ENCODE measurements around the gene ARHGAP42. TPM values are rescaled to one million over a fixed set of nuclear protein-coding genes. Genes with fewer than 3 reads are reported as not detected.

Gene ARHGAP42
- total and polyA plus RNA-seq, 10 of the 15 experiments (the other 5 are each of a cell fraction or from before 2014, with no cell fraction given): 1.8 to 6.3 (median 3.2) TPM

DNA sequence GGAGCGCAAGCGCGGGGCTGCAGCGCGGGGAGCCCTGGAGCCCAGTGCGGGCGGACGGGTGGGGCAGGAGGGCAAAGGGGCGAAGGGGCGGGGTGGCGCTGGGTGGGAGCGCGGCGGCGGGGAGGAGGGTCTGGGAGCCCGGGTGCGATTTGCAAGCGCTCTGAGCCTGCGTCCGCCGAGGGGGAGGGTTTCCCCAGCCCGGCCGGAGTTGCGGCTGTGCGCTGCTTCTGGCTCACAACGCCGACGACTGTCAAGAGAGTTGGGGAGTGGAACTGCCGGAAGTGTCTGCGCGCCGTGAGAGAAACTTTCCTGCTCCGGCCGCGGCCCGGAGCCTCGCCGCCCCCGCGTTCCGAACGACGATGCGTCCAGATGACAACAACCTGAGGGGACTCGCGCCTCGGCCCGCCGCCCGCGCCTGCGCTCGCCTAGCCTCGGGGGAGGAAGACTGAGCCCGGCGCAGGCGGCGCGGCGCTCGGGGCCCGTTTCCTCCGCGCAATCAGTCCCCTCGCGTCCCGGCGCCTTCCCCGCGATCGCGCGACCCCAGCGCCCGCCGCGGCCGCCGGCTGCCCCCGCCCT is at the start of gene ARHGAP42 (continued):
- TF ChIP-seq, protein P1, sequence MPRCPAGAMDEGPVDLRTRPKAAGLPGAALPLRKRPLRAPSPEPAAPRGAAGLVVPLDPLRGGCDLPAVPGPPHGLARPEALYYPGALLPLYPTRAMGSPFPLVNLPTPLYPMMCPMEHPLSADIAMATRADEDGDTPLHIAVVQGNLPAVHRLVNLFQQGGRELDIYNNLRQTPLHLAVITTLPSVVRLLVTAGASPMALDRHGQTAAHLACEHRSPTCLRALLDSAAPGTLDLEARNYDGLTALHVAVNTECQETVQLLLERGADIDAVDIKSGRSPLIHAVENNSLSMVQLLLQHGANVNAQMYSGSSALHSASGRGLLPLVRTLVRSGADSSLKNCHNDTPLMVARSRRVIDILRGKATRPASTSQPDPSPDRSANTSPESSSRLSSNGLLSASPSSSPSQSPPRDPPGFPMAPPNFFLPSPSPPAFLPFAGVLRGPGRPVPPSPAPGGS (IDR thresholded peaks at IDR 0.05; ENCODE audit: borderline replicate concordance, insufficient read depth, low read depth, low read length, poor library complexity, severe bottlenecking): no peak
- TF ChIP-seq ZSCAN29 (IDR thresholded peaks at IDR 0.05): no peak
- TF ChIP-seq SMC3 (IDR thresholded peaks at IDR 0.05; ENCODE audit: borderline replicate concordance, low read length): no peak
- TF ChIP-seq, protein P2, sequence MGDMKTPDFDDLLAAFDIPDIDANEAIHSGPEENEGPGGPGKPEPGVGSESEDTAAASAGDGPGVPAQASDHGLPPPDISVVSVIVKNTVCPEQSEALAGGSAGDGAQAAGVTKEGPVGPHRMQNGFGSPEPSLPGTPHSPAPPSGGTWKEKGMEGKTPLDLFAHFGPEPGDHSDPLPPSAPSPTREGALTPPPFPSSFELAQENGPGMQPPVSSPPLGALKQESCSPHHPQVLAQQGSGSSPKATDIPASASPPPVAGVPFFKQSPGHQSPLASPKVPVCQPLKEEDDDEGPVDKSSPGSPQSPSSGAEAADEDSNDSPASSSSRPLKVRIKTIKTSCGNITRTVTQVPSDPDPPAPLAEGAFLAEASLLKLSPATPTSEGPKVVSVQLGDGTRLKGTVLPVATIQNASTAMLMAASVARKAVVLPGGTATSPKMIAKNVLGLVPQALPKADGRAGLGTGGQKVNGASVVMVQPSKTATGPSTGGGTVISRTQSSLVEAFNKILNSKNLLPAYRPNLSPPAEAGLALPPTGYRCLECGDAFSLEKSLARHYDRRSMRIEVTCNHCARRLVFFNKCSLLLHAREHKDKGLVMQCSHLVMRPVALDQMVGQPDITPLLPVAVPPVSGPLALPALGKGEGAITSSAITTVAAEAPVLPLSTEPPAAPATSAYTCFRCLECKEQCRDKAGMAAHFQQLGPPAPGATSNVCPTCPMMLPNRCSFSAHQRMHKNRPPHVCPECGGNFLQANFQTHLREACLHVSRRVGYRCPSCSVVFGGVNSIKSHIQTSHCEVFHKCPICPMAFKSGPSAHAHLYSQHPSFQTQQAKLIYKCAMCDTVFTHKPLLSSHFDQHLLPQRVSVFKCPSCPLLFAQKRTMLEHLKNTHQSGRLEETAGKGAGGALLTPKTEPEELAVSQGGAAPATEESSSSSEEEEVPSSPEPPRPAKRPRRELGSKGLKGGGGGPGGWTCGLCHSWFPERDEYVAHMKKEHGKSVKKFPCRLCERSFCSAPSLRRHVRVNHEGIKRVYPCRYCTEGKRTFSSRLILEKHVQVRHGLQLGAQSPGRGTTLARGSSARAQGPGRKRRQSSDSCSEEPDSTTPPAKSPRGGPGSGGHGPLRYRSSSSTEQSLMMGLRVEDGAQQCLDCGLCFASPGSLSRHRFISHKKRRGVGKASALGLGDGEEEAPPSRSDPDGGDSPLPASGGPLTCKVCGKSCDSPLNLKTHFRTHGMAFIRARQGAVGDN (IDR thresholded peaks at IDR 0.05): no peak
- no peak for TF ChIP-seq SMAD1 (IDR thresholded peaks at IDR 0.05; ENCODE audit: low read depth, partially characterized antibody)
- TF ChIP-seq, protein P3, sequence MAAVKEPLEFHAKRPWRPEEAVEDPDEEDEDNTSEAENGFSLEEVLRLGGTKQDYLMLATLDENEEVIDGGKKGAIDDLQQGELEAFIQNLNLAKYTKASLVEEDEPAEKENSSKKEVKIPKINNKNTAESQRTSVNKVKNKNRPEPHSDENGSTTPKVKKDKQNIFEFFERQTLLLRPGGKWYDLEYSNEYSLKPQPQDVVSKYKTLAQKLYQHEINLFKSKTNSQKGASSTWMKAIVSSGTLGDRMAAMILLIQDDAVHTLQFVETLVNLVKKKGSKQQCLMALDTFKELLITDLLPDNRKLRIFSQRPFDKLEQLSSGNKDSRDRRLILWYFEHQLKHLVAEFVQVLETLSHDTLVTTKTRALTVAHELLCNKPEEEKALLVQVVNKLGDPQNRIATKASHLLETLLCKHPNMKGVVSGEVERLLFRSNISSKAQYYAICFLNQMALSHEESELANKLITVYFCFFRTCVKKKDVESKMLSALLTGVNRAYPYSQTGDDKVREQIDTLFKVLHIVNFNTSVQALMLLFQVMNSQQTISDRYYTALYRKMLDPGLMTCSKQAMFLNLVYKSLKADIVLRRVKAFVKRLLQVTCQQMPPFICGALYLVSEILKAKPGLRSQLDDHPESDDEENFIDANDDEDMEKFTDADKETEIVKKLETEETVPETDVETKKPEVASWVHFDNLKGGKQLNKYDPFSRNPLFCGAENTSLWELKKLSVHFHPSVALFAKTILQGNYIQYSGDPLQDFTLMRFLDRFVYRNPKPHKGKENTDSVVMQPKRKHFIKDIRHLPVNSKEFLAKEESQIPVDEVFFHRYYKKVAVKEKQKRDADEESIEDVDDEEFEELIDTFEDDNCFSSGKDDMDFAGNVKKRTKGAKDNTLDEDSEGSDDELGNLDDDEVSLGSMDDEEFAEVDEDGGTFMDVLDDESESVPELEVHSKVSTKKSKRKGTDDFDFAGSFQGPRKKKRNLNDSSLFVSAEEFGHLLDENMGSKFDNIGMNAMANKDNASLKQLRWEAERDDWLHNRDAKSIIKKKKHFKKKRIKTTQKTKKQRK (IDR thresholded peaks at IDR 0.05; ENCODE audit: low read depth, low read length): no peak
- no peak for TF ChIP-seq JUNB (IDR thresholded peaks at IDR 0.05)
- TF ChIP-seq, protein P4, sequence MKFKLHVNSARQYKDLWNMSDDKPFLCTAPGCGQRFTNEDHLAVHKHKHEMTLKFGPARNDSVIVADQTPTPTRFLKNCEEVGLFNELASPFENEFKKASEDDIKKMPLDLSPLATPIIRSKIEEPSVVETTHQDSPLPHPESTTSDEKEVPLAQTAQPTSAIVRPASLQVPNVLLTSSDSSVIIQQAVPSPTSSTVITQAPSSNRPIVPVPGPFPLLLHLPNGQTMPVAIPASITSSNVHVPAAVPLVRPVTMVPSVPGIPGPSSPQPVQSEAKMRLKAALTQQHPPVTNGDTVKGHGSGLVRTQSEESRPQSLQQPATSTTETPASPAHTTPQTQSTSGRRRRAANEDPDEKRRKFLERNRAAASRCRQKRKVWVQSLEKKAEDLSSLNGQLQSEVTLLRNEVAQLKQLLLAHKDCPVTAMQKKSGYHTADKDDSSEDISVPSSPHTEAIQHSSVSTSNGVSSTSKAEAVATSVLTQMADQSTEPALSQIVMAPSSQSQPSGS (IDR thresholded peaks at IDR 0.05; ENCODE audit: low read length): no peak
- TF ChIP-seq BACH1 (IDR thresholded peaks at IDR 0.05; ENCODE audit: borderline replicate concordance): no peak; the same call in 1 of the 2 replicates
- peak; percentile 82 for TF ChIP-seq ZNF217 (IDR thresholded peaks at IDR 0.05)
- no peak for TF ChIP-seq CEBPB (IDR thresholded peaks at IDR 0.05; ENCODE audit: borderline replicate concordance in 1 of 2, low read depth in 2 of 2, low read length in 2 of 2)
- no peak for TF ChIP-seq MTA2 (IDR thresholded peaks at IDR 0.05; ENCODE audit: low read depth)
- TF ChIP-seq MTA3 (IDR thresholded peaks at IDR 0.05; ENCODE audit: borderline replicate concordance, low read length): no peak
- no peak for TF ChIP-seq FOS (IDR thresholded peaks at IDR 0.05; ENCODE audit: borderline replicate concordance, extremely low read depth, insufficient read length)
- TF ChIP-seq NFIC (IDR thresholded peaks at IDR 0.05; ENCODE audit: low read depth, low read length): no peak
- TF ChIP-seq SIX5 (IDR thresholded peaks at IDR 0.05; ENCODE audit: low read depth, low read length, severe bottlenecking): no peak
- TF ChIP-seq, protein P5, sequence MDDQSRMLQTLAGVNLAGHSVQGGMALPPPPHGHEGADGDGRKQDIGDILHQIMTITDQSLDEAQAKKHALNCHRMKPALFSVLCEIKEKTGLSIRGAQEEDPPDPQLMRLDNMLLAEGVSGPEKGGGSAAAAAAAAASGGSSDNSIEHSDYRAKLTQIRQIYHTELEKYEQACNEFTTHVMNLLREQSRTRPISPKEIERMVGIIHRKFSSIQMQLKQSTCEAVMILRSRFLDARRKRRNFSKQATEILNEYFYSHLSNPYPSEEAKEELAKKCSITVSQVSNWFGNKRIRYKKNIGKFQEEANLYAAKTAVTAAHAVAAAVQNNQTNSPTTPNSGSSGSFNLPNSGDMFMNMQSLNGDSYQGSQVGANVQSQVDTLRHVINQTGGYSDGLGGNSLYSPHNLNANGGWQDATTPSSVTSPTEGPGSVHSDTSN (IDR thresholded peaks at IDR 0.05; ENCODE audit: insufficient replicate concordance, low read depth, low read length): no peak
- TF ChIP-seq RBBP5 (conservative IDR thresholded peaks at IDR 0.05): no peak
- TF ChIP-seq ZNF622 (IDR thresholded peaks at IDR 0.05): no peak
- TF ChIP-seq KDM1A (IDR thresholded peaks at IDR 0.05; ENCODE audit: borderline replicate concordance): no peak

Data from GM12878 (cell line).